ENCODE measurements around the gene GLI1.
"Not testable (repeated sequence)": the region's sequence is repeated elsewhere in the genome, so short reads cannot be mapped to it uniquely, and the experiment has no call there.

Gene GLI1

GRCh38 chr12:57496822-57497221 lies 37.2 kb downstream of the GLI1 start:
- DNase-seq (ENCODE audit: low read depth in 2 of 2), result no peak

DNA sequence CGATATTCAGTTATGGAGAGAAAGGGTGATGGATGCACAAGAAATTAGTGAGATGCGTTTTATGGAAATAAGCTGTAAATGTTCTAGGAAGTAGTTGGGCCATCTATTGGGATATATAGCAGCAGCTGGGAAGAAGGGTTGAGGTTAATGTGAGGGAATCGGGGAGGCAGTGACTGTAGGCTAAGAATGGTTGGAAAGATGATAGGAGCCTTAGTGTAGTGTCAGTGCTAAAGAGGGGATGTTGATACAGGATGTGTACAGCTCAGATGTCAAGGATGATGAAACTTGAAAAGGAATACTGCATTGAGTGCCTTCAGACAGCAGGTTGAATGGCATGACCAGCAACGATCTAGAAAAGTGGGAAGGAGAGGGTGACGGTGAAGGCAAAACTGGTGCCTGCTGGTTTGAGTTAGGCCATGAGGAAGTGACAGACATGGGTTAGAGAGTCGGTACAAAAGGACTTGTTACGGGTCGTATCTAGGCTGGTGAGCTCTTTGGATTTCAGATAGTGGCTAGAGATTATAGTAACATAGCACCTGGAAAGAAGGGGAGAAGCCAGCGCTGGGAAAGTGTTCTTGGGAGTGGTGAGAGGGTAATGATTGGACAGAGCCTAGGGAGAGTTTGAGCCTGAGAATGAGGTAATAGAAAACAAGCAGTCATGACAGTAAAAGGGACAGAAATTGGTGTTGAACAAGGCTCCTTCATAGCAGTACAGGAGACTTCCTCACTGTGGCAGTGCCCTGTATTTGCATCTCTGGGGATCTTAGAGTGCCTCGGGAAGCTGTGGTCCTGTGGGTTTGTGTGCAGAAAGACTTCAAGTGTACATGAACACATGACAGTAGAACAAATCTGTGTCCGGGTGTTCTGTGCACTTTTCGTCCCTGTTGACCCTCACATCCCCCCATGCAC lies 37.9 kb downstream of the GLI1 start:
- no peak for DNase-seq (ENCODE audit: low read depth in 2 of 2)

- no peak for DNase-seq (ENCODE audit: low read depth in 2 of 2)
Measured at GRCh38 chr12:57498132-57498502, 38.5 kb downstream of the GLI1 start.

DNA sequence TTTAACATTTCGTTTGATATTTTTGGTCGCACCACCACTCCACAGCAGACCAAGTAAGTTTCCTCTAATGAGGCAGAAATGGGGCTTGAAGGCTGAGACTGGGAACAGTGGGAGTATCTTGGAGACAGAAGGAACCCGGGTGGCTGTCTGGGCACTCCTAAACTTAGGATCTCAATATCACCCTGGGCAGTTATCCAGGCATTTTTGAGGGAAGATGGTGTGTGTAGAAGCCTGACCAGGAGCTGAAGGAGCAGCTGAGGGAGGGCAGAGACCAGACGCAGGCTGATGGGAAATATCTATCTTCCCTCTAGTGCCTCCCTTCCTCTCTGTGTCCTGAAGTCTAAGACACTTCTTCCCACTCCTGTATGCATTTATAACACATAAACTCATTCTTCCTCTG lies 39.0 kb downstream of the GLI1 start:
- no peak for DNase-seq (ENCODE audit: low read depth in 2 of 2)

DNA sequence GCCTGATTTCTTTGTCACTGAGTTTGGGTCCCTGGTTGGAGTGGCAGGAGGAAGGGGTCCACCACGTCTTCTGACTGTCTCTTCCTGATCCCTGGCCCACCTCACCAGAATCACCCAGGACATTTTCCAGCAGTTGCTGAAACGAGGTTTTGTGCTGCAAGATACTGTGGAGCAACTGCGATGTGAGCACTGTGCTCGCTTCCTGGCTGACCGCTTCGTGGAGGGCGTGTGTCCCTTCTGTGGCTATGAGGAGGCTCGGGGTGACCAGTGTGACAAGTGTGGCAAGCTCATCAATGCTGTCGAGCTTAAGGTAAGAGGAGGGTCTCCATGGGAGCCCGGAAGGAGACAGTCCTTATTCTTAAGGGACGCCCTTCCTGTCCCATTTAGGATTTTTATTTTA lies 40.6 kb downstream of the GLI1 start:
- DNase-seq (ENCODE audit: low read depth in 2 of 2), result no peak

- not testable (repeated sequence) for DNase-seq (ENCODE audit: low read depth in 2 of 2)
Measured at GRCh38 chr12:57502311-57502969, 42.9 kb downstream of the GLI1 start.

DNA sequence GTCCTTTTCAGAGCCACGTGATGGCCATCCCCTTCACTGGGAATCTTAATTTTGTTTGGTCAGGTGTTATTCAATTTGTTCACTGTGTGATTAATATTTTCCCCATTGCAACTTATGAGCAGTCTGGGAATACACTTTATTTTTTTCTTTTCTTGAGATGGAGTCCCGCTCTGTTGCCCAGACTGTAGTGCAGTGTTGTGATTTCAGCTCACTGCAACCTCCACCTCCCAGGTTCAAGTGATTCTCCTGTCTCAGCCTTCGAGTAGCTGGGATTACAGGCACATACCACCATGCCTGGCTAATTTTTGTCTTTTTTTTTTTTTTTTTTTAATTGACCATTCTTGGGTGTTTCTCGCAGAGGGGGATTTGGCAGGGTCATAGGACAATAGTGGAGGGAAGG lies 47.0 kb downstream of the GLI1 start:
- not testable (repeated sequence) for DNase-seq (ENCODE audit: low read depth in 2 of 2)

DNA sequence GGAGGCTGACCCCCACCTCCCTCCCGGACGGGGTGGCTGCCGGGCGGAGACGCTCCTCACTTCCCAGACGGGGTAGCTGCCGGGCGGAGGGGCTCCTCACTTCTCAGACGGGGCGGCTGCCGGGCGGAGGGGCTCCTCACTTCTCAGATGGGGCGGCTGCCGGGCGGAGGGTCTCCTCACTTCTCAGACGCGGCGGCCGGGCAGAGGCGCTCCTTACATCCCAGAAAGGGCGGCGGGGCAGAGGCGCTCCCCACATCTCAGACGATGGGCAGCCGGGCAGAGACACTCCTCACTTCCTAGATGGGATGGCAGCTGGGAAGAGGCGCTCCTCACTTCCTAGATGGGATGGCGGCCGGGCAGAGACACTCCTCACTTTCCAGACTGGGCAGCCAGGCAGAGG lies 48.2 kb downstream of the GLI1 start:
- DNase-seq (ENCODE audit: low read depth in 2 of 2), result not testable (repeated sequence)

- no peak for DNase-seq (ENCODE audit: low read depth in 2 of 2)
Measured at GRCh38 chr12:57511161-57511560, 51.6 kb downstream of the GLI1 start.

DNA sequence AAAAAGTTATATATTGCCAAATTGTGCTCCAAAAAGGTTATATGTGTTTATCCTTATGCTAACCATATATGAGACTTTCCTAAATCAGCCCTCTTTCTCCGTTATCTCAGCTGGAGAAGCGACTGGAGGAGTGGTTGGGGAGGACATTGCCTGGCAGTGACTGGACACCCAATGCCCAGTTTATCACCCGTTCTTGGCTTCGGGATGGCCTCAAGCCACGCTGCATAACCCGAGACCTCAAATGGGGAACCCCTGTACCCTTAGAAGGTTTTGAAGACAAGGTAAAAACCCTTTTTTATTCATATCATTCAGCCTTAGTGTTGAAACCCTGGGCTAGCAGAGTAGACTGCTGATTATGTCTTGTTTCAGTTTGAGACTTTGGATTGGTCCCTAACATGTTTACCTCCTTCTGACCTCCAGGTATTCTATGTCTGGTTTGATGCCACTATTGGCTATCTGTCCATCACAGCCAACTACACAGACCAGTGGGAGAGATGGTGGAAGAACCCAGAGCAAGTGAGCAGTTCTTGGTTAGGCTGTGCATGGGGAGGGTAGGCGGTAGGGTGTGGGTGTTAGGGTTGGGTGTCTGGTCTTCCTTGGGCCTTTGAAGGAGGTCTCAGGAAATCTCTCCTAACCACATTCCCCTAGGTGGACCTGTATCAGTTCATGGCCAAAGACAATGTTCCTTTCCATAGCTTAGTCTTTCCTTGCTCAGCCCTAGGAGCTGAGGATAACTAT lies 52.2 kb downstream of the GLI1 start:
- no peak for DNase-seq (ENCODE audit: low read depth in 2 of 2)

DNA sequence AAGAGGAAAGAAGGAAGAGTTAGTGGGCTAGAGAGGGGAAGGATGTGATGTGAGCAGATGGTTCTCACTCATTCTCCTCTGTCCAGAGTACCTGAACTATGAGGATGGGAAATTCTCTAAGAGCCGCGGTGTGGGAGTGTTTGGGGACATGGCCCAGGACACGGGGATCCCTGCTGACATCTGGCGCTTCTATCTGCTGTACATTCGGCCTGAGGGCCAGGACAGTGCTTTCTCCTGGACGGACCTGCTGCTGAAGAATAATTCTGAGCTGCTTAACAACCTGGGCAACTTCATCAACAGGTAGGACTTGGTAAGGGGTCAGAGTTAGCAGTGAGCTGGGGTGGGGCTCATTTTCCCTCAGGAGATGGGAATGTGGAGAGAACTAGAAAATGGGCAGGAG lies 53.1 kb downstream of the GLI1 start:
- DNase-seq (ENCODE audit: low read depth in 2 of 2), result no peak

GRCh38 chr12:57513266-57513665 lies 53.7 kb downstream of the GLI1 start:
- no peak for DNase-seq (ENCODE audit: low read depth in 2 of 2)

GRCh38 chr12:57513677-57514076 lies 54.1 kb downstream of the GLI1 start:
- DNase-seq (ENCODE audit: low read depth in 2 of 2), result not testable (repeated sequence)

DNA sequence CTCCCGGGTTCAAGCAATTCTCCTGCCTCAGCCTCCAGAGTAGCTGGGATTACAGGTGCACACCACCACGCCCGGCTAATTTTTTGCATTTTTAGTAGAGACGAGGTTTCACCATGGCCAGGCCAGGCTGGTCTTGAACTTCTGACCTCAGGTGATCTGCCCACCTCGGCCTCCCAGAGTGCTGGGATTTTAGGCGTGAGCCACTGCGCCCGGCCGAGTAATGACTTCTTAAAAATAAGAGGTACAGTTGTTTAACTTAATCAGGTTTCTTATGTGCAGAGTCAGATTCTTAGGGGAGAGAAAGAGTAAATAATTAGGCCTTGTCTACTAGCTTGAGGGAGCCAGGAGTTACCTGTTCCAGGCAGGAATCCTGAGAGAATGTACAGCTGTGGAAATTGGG lies 54.7 kb downstream of the GLI1 start:
- not testable (repeated sequence) for DNase-seq (ENCODE audit: low read depth in 2 of 2)

DNA sequence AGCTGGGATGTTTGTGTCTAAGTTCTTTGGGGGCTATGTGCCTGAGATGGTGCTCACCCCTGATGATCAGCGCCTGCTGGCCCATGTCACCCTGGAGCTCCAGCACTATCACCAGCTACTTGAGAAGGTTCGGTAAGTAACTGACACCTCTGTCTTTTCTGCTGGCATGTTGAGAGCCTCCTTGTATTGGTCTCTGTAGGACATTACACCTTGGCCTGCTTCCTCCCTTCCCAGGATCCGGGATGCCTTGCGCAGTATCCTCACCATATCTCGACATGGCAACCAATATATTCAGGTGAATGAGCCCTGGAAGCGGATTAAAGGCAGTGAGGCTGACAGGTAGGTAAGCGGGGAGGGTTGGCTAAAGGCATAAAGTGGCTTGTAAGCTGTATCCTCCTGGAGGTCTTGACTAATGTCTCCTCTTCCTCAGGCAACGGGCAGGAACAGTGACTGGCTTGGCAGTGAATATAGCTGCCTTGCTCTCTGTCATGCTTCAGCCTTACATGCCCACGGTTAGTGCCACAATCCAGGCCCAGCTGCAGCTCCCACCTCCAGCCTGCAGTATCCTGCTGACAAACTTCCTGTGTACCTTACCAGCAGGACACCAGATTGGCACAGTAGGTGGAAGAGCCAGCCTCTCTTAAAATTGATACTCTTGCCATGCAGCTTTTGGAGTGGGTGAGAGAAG lies 55.3 kb downstream of the GLI1 start:
- DNase-seq (ENCODE audit: low read depth in 2 of 2), result no peak

DNA sequence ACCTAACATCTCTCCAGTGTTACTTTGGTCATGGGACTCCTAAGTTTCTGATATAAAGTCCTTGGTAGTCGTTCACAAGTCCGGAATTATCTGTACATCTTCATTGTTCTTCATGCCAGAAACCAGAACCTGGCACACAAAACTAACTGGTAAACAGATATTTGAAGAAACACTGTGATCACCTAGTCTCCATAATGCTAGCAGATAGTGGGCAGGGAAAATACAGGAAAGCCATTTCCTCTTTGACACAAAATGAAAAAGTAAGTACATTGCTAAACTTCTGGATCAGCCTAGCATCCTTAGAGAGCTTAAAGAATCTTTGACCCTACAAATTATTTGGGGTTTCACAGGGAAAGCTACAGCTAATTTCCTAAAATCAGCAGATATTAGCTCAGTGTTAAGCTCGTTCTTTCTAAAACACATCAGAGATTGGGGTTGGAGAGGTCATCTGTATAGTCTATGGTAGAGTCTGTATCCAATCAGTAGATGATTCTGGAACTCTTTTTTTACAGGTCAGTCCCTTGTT lies 55.9 kb downstream of the GLI1 start:
- DNase-seq (ENCODE audit: low read depth in 2 of 2), result no peak

DNA sequence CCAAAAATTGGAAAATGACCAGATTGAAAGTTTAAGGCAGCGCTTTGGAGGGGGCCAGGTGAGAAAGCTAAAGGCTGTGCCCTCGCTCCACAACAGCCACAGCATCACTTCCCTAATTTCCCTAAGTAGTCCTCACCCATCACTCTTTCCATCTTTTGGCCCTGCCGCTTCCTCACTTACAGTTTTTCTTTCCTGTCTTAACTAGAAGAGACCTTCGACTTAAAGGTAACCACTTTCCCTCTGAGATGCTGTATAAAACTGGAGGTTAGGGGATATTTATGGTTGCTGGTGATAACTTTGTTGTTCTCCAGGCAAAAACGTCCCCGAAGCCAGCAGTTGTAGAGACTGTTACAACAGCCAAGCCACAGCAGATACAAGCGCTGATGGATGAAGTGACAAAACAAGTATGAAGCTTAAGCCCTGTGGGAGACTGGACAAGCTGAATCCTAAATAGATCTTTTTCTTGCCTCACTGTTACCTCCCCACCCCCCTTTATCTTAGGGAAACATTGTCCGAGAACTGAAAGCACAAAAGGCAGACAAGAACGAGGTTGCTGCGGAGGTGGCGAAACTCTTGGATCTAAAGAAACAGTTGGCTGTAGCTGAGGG lies 56.5 kb downstream of the GLI1 start:
- no peak for DNase-seq (ENCODE audit: low read depth in 2 of 2)

- DNase-seq (ENCODE audit: low read depth in 2 of 2), result no peak
Measured at GRCh38 chr12:57516617-57517153, 57.1 kb downstream of the GLI1 start.

DNA sequence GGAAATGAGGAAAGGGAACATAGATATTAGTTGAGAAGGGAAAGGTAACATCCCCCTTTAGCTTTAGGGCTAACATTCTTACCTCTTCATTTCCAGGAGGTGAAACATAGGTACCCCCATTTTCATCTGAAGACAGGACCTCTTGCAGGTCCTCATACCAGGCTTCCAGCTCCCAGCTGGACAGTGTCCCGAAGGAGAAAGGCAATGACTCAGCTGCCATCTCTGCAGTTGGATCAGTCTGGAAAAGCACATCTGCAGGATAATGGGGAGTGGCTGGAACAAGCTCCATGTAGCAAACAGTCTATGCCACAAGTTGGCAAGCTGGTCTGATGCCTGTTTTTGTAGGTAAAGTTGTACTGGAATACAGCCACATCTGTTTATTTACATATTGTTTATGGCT lies 57.6 kb downstream of the GLI1 start:
- DNase-seq (ENCODE audit: low read depth in 2 of 2), result no peak

- DNase-seq (ENCODE audit: low read depth in 2 of 2), result not testable (repeated sequence)
Measured at GRCh38 chr12:57517718-57518117, 58.1 kb downstream of the GLI1 start.
